K562 (cell line): ENCODE measurements around the gene NLK. TPM values are rescaled to one million over a fixed set of nuclear protein-coding genes. Genes with fewer than 3 reads are reported as not detected.

ENCODE experiments used
- ATAC-seq: fragments of 200-7000 bp; cut with Tn5 transposase; 3 replicates; pipeline ENCODE4 v1.9.1; 2020; ENCODE audit warnings: moderate library complexity
- BruUV-seq: library from RNA; stranded (reverse); fragments of 400-500 nt; replicated peaks from 2 replicates; lab custom pipeline; 2021; lab: Mats Ljungman, UMichigan
- CTCF ChIA-PET: fragments of 300-600 bp; formaldehyde crosslinking; extraction: SDS; loops from one replicate; lab custom pipeline; 2021; ENCODE audit warnings: low intra/inter-chr PET ratio; lab: Yijun Ruan, JAX
- POLR2A ChIA-PET: fragments of 300-600, 350-650 bp; sonication (Branson Sonifier 250); formaldehyde crosslinking; extraction: SDS; loops from one replicate; lab custom pipeline; 2021; ENCODE audit warnings: antibody characterized with exemption, inconsistent platforms; lab: Yijun Ruan, JAX
- DNase-seq, 4 experiments: peaks; one replicate each; pipeline versions ENCODE4 v3.0.0 to v3.0.0-alpha.2; 2011 to 2018; ENCODE audit warnings: low spot score in 3 of 4, mixed read lengths in 3 of 4; ENCODE audit errors: extremely low read depth in 1 of 4
- FAIRE-seq: peaks from 2 replicates; lab custom pipeline; 2011; peaks lifted over from hg19 to GRCh38; lab: Jason Lieb, UNC
- H2AFZ ChIP-seq: 2 replicates; pipeline ENCODE4 v1.6.0; 2011; ENCODE audit warnings: low read depth, low read length, control low read depth, inconsistent platforms
- H3K27ac ChIP-seq: fragments of 200-600 bp; 3 replicates; pipeline ENCODE4 v1.8.0; 2011; ENCODE audit warnings: low read depth, mild to moderate bottlenecking, control low read depth, inconsistent platforms, low read length, moderate library complexity, mixed read lengths; ENCODE audit errors: extremely low read depth
- H3K27me3 ChIP-seq, 2 experiments: fragments of 300-600 bp in 1 of 2; 2 replicates in 1 of 2; 3 replicates in 1 of 2; pipeline versions ENCODE4 v1.6.0 to v1.8.0; 2011; ENCODE audit warnings: inconsistent platforms in 2 of 2, low read length in 2 of 2, mild to moderate bottlenecking in 1 of 2, mixed read lengths in 1 of 2, moderate library complexity in 1 of 2; ENCODE audit not compliant: control insufficient read depth in 2 of 2, insufficient read depth in 2 of 2
- H3K36me3 ChIP-seq: fragments of 300-600 bp; 3 replicates; pipeline ENCODE4 v1.8.0; 2011; ENCODE audit warnings: mild to moderate bottlenecking, low read length, inconsistent platforms; ENCODE audit not compliant: control insufficient read depth, insufficient read depth
- H3K4me1 ChIP-seq, 2 experiments: fragments of 200-600 bp in 1 of 2; replicated peaks in 1 of 2; 2 replicates in 1 of 2; 3 replicates in 1 of 2; pipeline versions ENCODE4 v1.5.1 to v1.8.0; 2011; ENCODE audit warnings: inconsistent platforms in 2 of 2, low read length in 2 of 2, mild to moderate bottlenecking in 1 of 2, mixed read lengths in 1 of 2, moderate library complexity in 1 of 2; ENCODE audit not compliant: control insufficient read depth in 2 of 2, insufficient read depth in 2 of 2
- H3K4me2 ChIP-seq: 2 replicates; pipeline ENCODE4 v1.6.1; 2011; ENCODE audit warnings: low read length, control low read depth, inconsistent platforms, mixed read lengths; ENCODE audit not compliant: insufficient read depth
- H3K4me3 ChIP-seq: fragments of 200-600 bp; sonication (generic), shearing (Covaris generic); 2 replicates; pipeline ENCODE4 v1.5.1; 2016; ENCODE audit warnings: control low read depth, inconsistent platforms
- H3K79me2 ChIP-seq: fragments of 200-600 bp; 3 replicates; pipeline ENCODE4 v1.8.0; 2011; ENCODE audit warnings: low read length, inconsistent platforms; ENCODE audit not compliant: control insufficient read depth, insufficient read depth
- H3K9ac ChIP-seq, 2 experiments: 2 replicates each; pipeline versions ENCODE4 v1.6.0 to v1.6.1; 2011; ENCODE audit warnings: low read depth in 2 of 2, low read length in 2 of 2, control low read depth in 1 of 2, inconsistent platforms in 1 of 2, mild to moderate bottlenecking in 1 of 2, mixed read lengths in 1 of 2; ENCODE audit not compliant: insufficient read depth in 1 of 2
- H3K9me1 ChIP-seq: one replicate; pipeline ENCODE4 v1.6.0; 2011; ENCODE audit warnings: inconsistent platforms, mild to moderate bottlenecking, low read length, moderate library complexity; ENCODE audit not compliant: control insufficient read depth, insufficient read depth
- H3K9me3 ChIP-seq: replicated peaks from 2 replicates; pipeline ENCODE4 v1.5.1; 2011; ENCODE audit warnings: low read depth, low read length, inconsistent platforms; ENCODE audit not compliant: control insufficient read depth, insufficient read depth
- H4K20me1 ChIP-seq: replicated peaks from 2 replicates; pipeline ENCODE4 v1.6.1; 2011; ENCODE audit warnings: low read length, inconsistent platforms, mixed read lengths; ENCODE audit not compliant: control insufficient read depth, insufficient read depth
- CBFA2T2 ChIP-seq: fragments of 450-650 bp; conservative IDR thresholded peaks from 2 replicates; pipeline ENCODE4 v1.6.1; 2017; ENCODE audit warnings: mild to moderate bottlenecking
- CBX3 ChIP-seq, 2 experiments: IDR thresholded peaks; 1 replicate in 1 of 2; 2 replicates in 1 of 2; pipeline ENCODE4 v1.6.1; 2012; ENCODE audit warnings: inconsistent platforms in 2 of 2, low read length in 2 of 2, borderline replicate concordance in 1 of 2, control low read depth in 1 of 2
- CBX8 ChIP-seq: fragments of 200-600 bp; sonication (generic); IDR thresholded peaks from 2 replicates; pipeline ENCODE4 v1.6.1; 2012; ENCODE audit warnings: borderline replicate concordance, mixed run types, low read depth, mild to moderate bottlenecking, moderate library complexity, mixed read lengths, low read length, control low read depth, inconsistent platforms; ENCODE audit not compliant: poor library complexity, severe bottlenecking; ENCODE audit errors: extremely low read depth
- GMEB1 ChIP-seq: fragments of 250-450 bp; sonication (Bioruptor Pico); IDR thresholded peaks from 2 replicates; pipeline ENCODE4 v1.4.0; 2020; ENCODE audit warnings: mild to moderate bottlenecking
- HDAC2 ChIP-seq: fragments of 450-650 bp; IDR thresholded peaks from 2 replicates; pipeline ENCODE4 v1.6.1; 2016; ENCODE audit warnings: mild to moderate bottlenecking
- HMBOX1 ChIP-seq: sonication (generic); IDR thresholded peaks from 2 replicates; pipeline ENCODE4 v1.6.1; 2016
- KDM1A ChIP-seq, 2 experiments: fragments of 450-650 bp; IDR thresholded peaks; 2 replicates each; pipeline ENCODE4 v1.6.1; 2016; ENCODE audit warnings: mild to moderate bottlenecking in 2 of 2
- KLF6 ChIP-seq: fragments of 250-450 bp; sonication (Bioruptor Pico); IDR thresholded peaks from 2 replicates; pipeline ENCODE4 v1.4.0; 2020; ENCODE audit warnings: mild to moderate bottlenecking, moderate library complexity, borderline replicate concordance
- MEIS2 ChIP-seq: fragments of 450-650 bp; IDR thresholded peaks from 2 replicates; pipeline ENCODE4 v1.6.1; 2014; ENCODE audit warnings: mild to moderate bottlenecking; ENCODE audit not compliant: partially characterized antibody
- NFE2 ChIP-seq: IDR thresholded peaks from 2 replicates; pipeline ENCODE4 v1.6.1; 2014; ENCODE audit warnings: antibody characterized with exemption, low read depth
- PBX2 ChIP-seq, 2 experiments: IDR thresholded peaks in 1 of 2; conservative IDR thresholded peaks in 1 of 2; 2 replicates each; pipeline ENCODE4 v1.6.1; 2016; ENCODE audit warnings: low read depth in 2 of 2, mild to moderate bottlenecking in 1 of 2, missing compliant biosample characterization in 1 of 2, missing genetic modification characterization in 1 of 2, moderate library complexity in 1 of 2
- RCOR1 ChIP-seq, 2 experiments: IDR thresholded peaks; 2 replicates each; pipeline ENCODE4 v1.6.1; 2012; ENCODE audit warnings: low read depth in 2 of 2, low read length in 2 of 2, borderline replicate concordance in 1 of 2, improper control_type of control experiment in 1 of 2
- XRCC5 ChIP-seq: fragments of 200-400 bp; formaldehyde crosslinking; IDR thresholded peaks from 2 replicates; pipeline ENCODE4 v1.6.1; 2017; ENCODE audit warnings: low read depth, mild to moderate bottlenecking, low read length
- ZBTB12 ChIP-seq: fragments of 250-450 bp; sonication (Bioruptor Pico); IDR thresholded peaks from 2 replicates; pipeline ENCODE4 v1.4.0; 2020
- WGBS: fragments of 100-300 bp; shearing (Covaris generic); methylation state at CpG from one replicate; pipeline ENCODE4 v1.1.6; 2016; ENCODE audit warnings: low coverage, mixed read lengths; ENCODE audit not compliant: insufficient coverage; ENCODE audit errors: missing lambda C conversion rate; 5-methylcytosine and 5-hydroxymethylcytosine counted together
- in situ Hi-C: fragments of 300-500 bp; cut with MboI; formaldehyde crosslinking; loops from 4 replicates; pipeline ENCODE4 v1.15.0; 2018; ENCODE audit warnings: inconsistent platforms, mixed read lengths
- intact Hi-C: fragments of 100-400 bp; cut with micrococcal nuclease; formaldehyde crosslinking; loops from 2 replicates; pipeline ENCODE4 v1.14.2; 2022
- polyA plus RNA-seq, 8 experiments: library from polyadenylated mRNA; depleted of rRNA in 4 of 8; stranded (reverse) in 5 of 8; unstranded in 3 of 8; fragments of >200 nt; fragmentation: Nextera tagmentation in 2 of 8; fragmentation: Illumina TruSeq in 1 of 8; extraction: Ambion mirVana in 2 of 8; extraction: Trizol in 1 of 8; gene quantifications; 2 replicates each; pipeline versions ENCODE4 v1.2.1 to v1.2.3, GENCODE V29; 2011 to 2014; ENCODE audit warnings: inconsistent platforms in 1 of 8, missing spikeins in 1 of 8
- total RNA-seq, 7 experiments: library from RNA; depleted of rRNA in 6 of 7; stranded (reverse); fragments of >200 nt in 6 of 7; fragmentation: Illumina TruSeq in 2 of 7; extraction: Trizol in 2 of 7; gene quantifications; 2 replicates each; pipeline versions ENCODE4 v1.2.1 to v1.2.3, GENCODE V29; 2011 to 2021; ENCODE audit warnings: low replicate concordance in 1 of 7

The NLK gene
- total and polyA plus RNA-seq, 9 of the 15 experiments (the other 6 are each of a cell fraction or from before 2014, with no cell fraction given): 10.9 to 59.6 (median 26.7) TPM

- BruUV-seq: no TSS peak
- intact Hi-C loops (loop anchor here (5.0 to 10.0 kb wide), 2 partner anchors 129 to 154 kb away; partner anchors contain the start of gene LYRM9), in situ Hi-C loops (no loop called here)
- Histone ChIP-seq H3K9ac (no peak overlapping the region), H2AFZ (no peak overlapping the region), H3K79me2 (peaks cover 93% of the 10 kb centered on the region), H3K9me1 (no peaks in the 10 kb centered on the region), H4K20me1 (peaks cover 6% of the 10 kb centered on the region; the same call in 1 of the 2 replicates), H3K27ac (no peak overlapping the region), H3K4me2 (no peak overlapping the region), H3K36me3 (peaks cover 45% of the 10 kb centered on the region), H3K9me3 (no peaks in the 10 kb centered on the region), H3K27me3 (no peaks in the 10 kb centered on the region), H3K4me3 (no peak overlapping the region), H3K4me1 (peaks cover 7 to 14% of the 10 kb centered on the region in 2 experiments; a peak in 4 of 5 replicates)
- ATAC-seq (no peak), DNase-seq (no peak), FAIRE-seq (no peak)
- POLR2A ChIA-PET: no interaction called here
- CTCF ChIA-PET: no interaction called here
- WGBS: 59% methylated on average over 3 of the region's 3 CpGs
- TF ChIP-seq MEIS2: peak; percentile 85
- no peak for TF ChIP-seq GMEB1 (CRISPR knock-in tag)
- no peak for TF ChIP-seq ZBTB12 (CRISPR knock-in tag)
- no peak for TF ChIP-seq KLF6 (CRISPR knock-in tag)
- no peak for TF ChIP-seq HDAC2
- no peak for TF ChIP-seq XRCC5
- no peak for TF ChIP-seq CBX8
- peak; percentile 75 for TF ChIP-seq HMBOX1
- peak; percentile 71 to 74 for TF ChIP-seq KDM1A (IDR thresholded peaks at IDR 0.05)
- TF ChIP-seq RCOR1 (IDR thresholded peaks at IDR 0.05; ENCODE audit: borderline replicate concordance in 1 of 2, low read depth in 2 of 2, low read length in 2 of 2): peak in 1 of 2 experiments; percentile 41; a peak in 1 of 4 replicates
- 0 out of 2 replicates have a peak, but pooled peaks have one; percentile 28 for TF ChIP-seq CBFA2T2
- no peak for TF ChIP-seq PBX2 (CRISPR knock-in tag; IDR thresholded peaks at IDR 0.05; ENCODE audit: low read depth)
- TF ChIP-seq PBX2 (tag; conservative IDR thresholded peaks at IDR 0.05; ENCODE audit: low read depth): peak; percentile 74
- peak; percentile 60 for TF ChIP-seq NFE2
- no peak for TF ChIP-seq CBX3 (IDR thresholded peaks at IDR 0.05; ENCODE audit: borderline replicate concordance in 1 of 2, low read length in 2 of 2)
Observed at GRCh38 chr17:28046034-28046825, 3.8 kb downstream of the NLK start.
